GM18526 (cell line): Measurements from ENCODE around the gene ERRFI1.

Experiments used
- POLR2A ChIP-seq: IDR thresholded peaks from 3 replicates; pipeline ENCODE4 v1.6.1; 2011; ENCODE audit not compliant: insufficient read length; ENCODE audit errors: extremely low read depth

Gene ERRFI1

GRCh38 chr1:8002921-8003320, 23.2 kb downstream of the ERRFI1 start:
- no peak for TF ChIP-seq POLR2A

- TF ChIP-seq POLR2A: no peak
Observed at GRCh38 chr1:8002329-8002910, 23.7 kb downstream of the ERRFI1 start.

GRCh38 chr1:7995437-7995836, 30.7 kb downstream of the ERRFI1 start:
- no peak for TF ChIP-seq POLR2A

GRCh38 chr1:7994827-7995226, 31.3 kb downstream of the ERRFI1 start:
- no peak for TF ChIP-seq POLR2A

GRCh38 chr1:7993593-7994479, 32.3 kb downstream of the ERRFI1 start:
- no peak for TF ChIP-seq POLR2A

GRCh38 chr1:7992885-7993284, 33.2 kb downstream of the ERRFI1 start:
- TF ChIP-seq POLR2A: no peak

GRCh38 chr1:7991504-7992440, 34.3 kb downstream of the ERRFI1 start:
- no peak for TF ChIP-seq POLR2A

GRCh38 chr1:7989762-7990428, 36.2 kb downstream of the ERRFI1 start:
- TF ChIP-seq POLR2A: no peak

GRCh38 chr1:7988576-7988975, 37.5 kb downstream of the ERRFI1 start:
- TF ChIP-seq POLR2A: no peak

GRCh38 chr1:7987528-7987927, 38.6 kb downstream of the ERRFI1 start:
- no peak for TF ChIP-seq POLR2A

GRCh38 chr1:7985851-7986612, 40.1 kb downstream of the ERRFI1 start:
- no peak for TF ChIP-seq POLR2A

- no peak for TF ChIP-seq POLR2A
Observed at GRCh38 chr1:7984811-7985210, 41.3 kb downstream of the ERRFI1 start.

- TF ChIP-seq POLR2A: no peak
Observed at GRCh38 chr1:7983086-7983778, 42.9 kb downstream of the ERRFI1 start.

GRCh38 chr1:7980984-7981383, 45.1 kb downstream of the ERRFI1 start:
- TF ChIP-seq POLR2A: no peak
